ENCODE results near the gene CAPN9.

Gene CAPN9

GRCh38 chr1:230745071-230745470, 2.1 kb upstream of the CAPN9 start:
- FAIRE-seq (no peak), DNase-seq (ENCODE audit: low spot score) (no peak)

- DNase-seq (ENCODE audit: low spot score) (no peak), FAIRE-seq (no peak)
Observed at GRCh38 chr1:230746617-230747016, 571 bp upstream of the CAPN9 start.

- DNase-seq (ENCODE audit: low spot score): no peak
- FAIRE-seq: no peak
Observed at GRCh38 chr1:230747890-230748800, 957 bp downstream of the CAPN9 start.

- FAIRE-seq: no peak
Observed at GRCh38 chr1:230749150-230749549, 2.0 kb downstream of the CAPN9 start.

GRCh38 chr1:230749635-230750034, 2.4 kb downstream of the CAPN9 start:
- no peak for DNase-seq (ENCODE audit: low spot score)
- FAIRE-seq: no peak

More at GRCh38 chr1:230749150-230749549, 2.0 kb downstream of the CAPN9 start:
- no peak for DNase-seq (ENCODE audit: low spot score)

GRCh38 chr1:230750576-230750975, 3.4 kb downstream of the CAPN9 start:
- FAIRE-seq: no peak
- no peak for DNase-seq (ENCODE audit: low spot score)

- no peak for DNase-seq (ENCODE audit: low spot score)
- no peak for FAIRE-seq
Observed at GRCh38 chr1:230750986-230751625, 3.9 kb downstream of the CAPN9 start.

- FAIRE-seq (no peak), DNase-seq (ENCODE audit: low spot score) (no peak)
Observed at GRCh38 chr1:230752407-230752806, 5.2 kb downstream of the CAPN9 start.

GRCh38 chr1:230753191-230753585, 6.0 kb downstream of the CAPN9 start:
- DNase-seq (ENCODE audit: low spot score) (no peak), FAIRE-seq (no peak)

- no peak for DNase-seq (ENCODE audit: low spot score)
- FAIRE-seq: no peak
Observed at GRCh38 chr1:230753586-230754251, 6.5 kb downstream of the CAPN9 start.

- DNase-seq (ENCODE audit: low spot score) (no peak), FAIRE-seq (no peak)
Observed at GRCh38 chr1:230754796-230755195, 7.6 kb downstream of the CAPN9 start.

GRCh38 chr1:230757856-230758708, 10.9 kb downstream of the CAPN9 start:
- no peak for FAIRE-seq
- no peak for DNase-seq (ENCODE audit: low spot score)

- DNase-seq (ENCODE audit: low spot score): no peak
- no peak for FAIRE-seq
Observed at GRCh38 chr1:230758709-230759368, 11.7 kb downstream of the CAPN9 start.

GRCh38 chr1:230759369-230760065, 12.3 kb downstream of the CAPN9 start:
- FAIRE-seq (no peak), DNase-seq (ENCODE audit: low spot score) (no peak)

- DNase-seq (ENCODE audit: low spot score): no peak
- FAIRE-seq: no peak
Observed at GRCh38 chr1:230760360-230760827, 13.2 kb downstream of the CAPN9 start.

GRCh38 chr1:230761443-230762167, 14.4 kb downstream of the CAPN9 start:
- FAIRE-seq: no peak

GRCh38 chr1:230763927-230764591, 16.9 kb downstream of the CAPN9 start:
- FAIRE-seq: no peak
- DNase-seq (ENCODE audit: low spot score): no peak

More at GRCh38 chr1:230761443-230762167, 14.4 kb downstream of the CAPN9 start:
- DNase-seq (ENCODE audit: low spot score): no peak

- FAIRE-seq: no peak
- DNase-seq (ENCODE audit: low spot score): no peak
Observed at GRCh38 chr1:230766318-230766717, 19.1 kb downstream of the CAPN9 start.

Data from urothelium cell line (cell line).